GM06990 (cell line): ENCODE measurements around the gene SDK2.
A peak's percentile ranks its signal among the peaks of the same experiment; 100 is the strongest.

ENCODE experiments used
- DNase-seq: peaks from one replicate; pipeline ENCODE4 v3.0.0-alpha.2; 2011; ENCODE audit not compliant: insufficient read length; ENCODE audit errors: extremely low read depth
- H3K27me3 ChIP-seq: replicated peaks from 2 replicates; pipeline ENCODE4 v1.6.0; 2011; ENCODE audit warnings: low read length; ENCODE audit not compliant: control insufficient read depth, insufficient read depth
- H3K36me3 ChIP-seq: 2 replicates; pipeline ENCODE4 v1.5.1; 2011; ENCODE audit warnings: low read length; ENCODE audit not compliant: control insufficient read depth, insufficient read depth
- H3K4me3 ChIP-seq: replicated peaks from 2 replicates; pipeline ENCODE4 v1.5.1; 2011; ENCODE audit warnings: low read depth, mild to moderate bottlenecking, control low read depth, low read length
- CTCF ChIP-seq: IDR thresholded peaks from 2 replicates; pipeline ENCODE4 v1.5.1; 2011; ENCODE audit warnings: low read length, control low read depth, mild to moderate bottlenecking, inconsistent platforms; ENCODE audit not compliant: insufficient read depth, poor library complexity, severe bottlenecking

Gene SDK2

DNA sequence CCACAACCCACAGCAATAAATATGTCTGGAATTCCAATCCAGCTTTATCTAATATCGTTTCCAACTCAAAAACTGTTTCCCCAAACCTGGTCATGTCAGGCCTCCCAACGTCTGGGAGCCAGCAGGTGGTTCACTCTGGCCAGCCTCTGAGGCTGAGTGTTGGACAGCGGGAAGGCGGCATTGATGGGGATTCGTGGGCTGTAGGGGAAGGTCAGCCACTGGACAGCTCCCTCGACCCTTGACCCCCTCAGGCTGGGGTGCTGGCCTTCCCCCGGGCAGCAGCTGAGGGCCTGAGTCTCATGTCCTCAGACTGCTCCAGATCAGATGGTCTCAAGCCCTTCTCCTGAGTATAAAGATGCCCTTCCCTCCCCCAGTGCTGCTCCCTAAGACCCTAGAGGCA lies 50.2 kb downstream of the SDK2 start:
- Histone ChIP-seq H3K27me3 (no peaks in the 10 kb centered on the region), H3K4me3 (no peak overlapping the region), H3K36me3 (no peaks in the 10 kb centered on the region)
- no peak for TF ChIP-seq CTCF
- DNase-seq, result no peak

GRCh38 chr17:73593249-73593965 lies 50.8 kb downstream of the SDK2 start:
- DNase-seq, result no peak
- Histone ChIP-seq H3K27me3 (no peaks in the 10 kb centered on the region), H3K4me3 (no peak overlapping the region), H3K36me3 (no peaks in the 10 kb centered on the region)
- no peak for TF ChIP-seq CTCF

- no peak for DNase-seq
- no peak for TF ChIP-seq CTCF
- Histone ChIP-seq H3K27me3 (no peaks in the 10 kb centered on the region), H3K36me3 (no peaks in the 10 kb centered on the region), H3K4me3 (no peak overlapping the region)
Measured at GRCh38 chr17:73592501-73592961, 51.7 kb downstream of the SDK2 start.

DNA sequence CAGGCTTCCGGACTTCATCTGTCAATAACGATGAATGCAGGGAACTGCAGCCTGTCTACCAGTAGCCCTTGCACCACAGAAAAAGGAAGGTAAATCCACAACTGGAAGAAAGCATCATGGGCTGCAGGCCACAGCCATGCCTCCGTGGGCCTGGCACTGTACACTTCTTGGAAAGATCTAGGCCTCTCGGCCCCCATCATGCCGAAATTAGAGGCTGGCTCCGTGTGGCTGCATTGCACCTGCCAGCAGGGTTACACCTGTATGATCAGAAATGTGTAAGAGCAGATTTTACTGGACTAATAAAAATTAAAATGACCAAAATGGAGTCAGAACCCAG lies 52.2 kb downstream of the SDK2 start:
- no peak for TF ChIP-seq CTCF
- no peak overlapping the region for H3K4me3 ChIP-seq
- DNase-seq, result no peak
- H3K36me3 ChIP-seq, result no peaks in the 10 kb centered on the region
- H3K27me3 ChIP-seq, result no peaks in the 10 kb centered on the region

DNA sequence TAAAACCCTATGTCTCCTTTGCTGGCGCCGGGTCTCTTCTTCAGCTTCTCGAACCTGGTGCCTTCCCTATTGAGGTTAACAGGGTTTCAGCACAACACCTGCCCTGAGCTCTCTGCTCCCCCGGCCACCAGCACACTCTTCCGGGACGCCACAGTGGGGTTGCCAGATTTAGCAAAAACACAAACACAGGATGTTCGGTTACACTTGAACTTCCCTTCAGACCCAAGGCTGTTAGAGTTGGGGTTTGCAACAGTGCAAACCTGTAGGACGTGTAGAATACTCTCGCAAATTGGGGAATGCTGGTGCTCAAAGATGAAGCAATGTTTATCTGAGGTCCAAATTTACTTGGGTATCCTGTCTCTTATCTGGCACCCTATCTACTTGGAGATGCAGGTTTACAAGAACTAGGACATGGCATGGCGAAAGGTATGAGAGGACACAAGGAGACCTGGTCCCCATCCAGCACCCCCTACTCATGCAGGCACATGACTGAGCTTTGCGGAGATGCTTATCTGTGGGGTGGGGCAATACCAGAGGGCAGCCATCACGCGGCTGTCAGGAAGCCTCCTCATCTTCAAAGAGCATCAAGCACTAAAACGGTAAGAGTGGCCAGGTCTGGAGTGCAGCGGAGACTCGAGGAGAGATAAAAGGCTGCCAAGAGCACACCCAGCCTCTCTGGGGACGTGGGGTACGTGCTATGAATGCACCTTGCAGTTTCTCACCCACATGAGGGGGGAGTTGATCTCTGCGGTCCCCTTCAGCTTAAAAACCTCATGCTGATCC lies 52.8 kb downstream of the SDK2 start:
- no peaks in the 10 kb centered on the region for H3K27me3 ChIP-seq
- DNase-seq, result peak; percentile 32
- H3K36me3 ChIP-seq, result no peaks in the 10 kb centered on the region
- no peak for TF ChIP-seq CTCF
- no peak overlapping the region for H3K4me3 ChIP-seq
